Right atrium auricular region (tissue), 2 donors: ENCODE measurements around the gene NCAPD2. TPM values are rescaled to one million over a fixed set of nuclear protein-coding genes. Genes with fewer than 3 reads are reported as not detected.
"Not testable (repeated sequence)": the region's sequence is repeated elsewhere in the genome, so short reads cannot be mapped to it uniquely, and the experiment has no call there.

Experiments used
- DNase-seq: peaks from one replicate; pipeline ENCODE4 v3.0.0-alpha.2; 2019; ENCODE audit warnings: low spot score
- H3K27ac ChIP-seq, 2 donors: fragments of 200-600 bp; sonication (generic); 1 replicate in 1 of 2; 2 replicates in 1 of 2; pipeline ENCODE4 v1.5.1; 2016 to 2019
- H3K27me3 ChIP-seq, 2 donors: fragments of 200-600 bp; sonication (generic); one replicate each; pipeline versions ENCODE4 v1.5.1 to v1.6.0; 2017 to 2019
- H3K36me3 ChIP-seq: fragments of 200-600 bp; sonication (generic); one replicate; pipeline ENCODE4 v1.5.1; 2016
- H3K4me1 ChIP-seq, 2 donors: fragments of 200-600 bp; sonication (generic); one replicate each; pipeline versions ENCODE4 v1.5.1 to v1.6.0; 2017 to 2019
- H3K4me3 ChIP-seq, 2 donors: fragments of 200-600 bp; sonication (generic); 1 replicate in 1 of 2; 2 replicates in 1 of 2; pipeline ENCODE4 v1.5.1; 2017 to 2019; ENCODE audit warnings: mild to moderate bottlenecking in 1 of 2, moderate library complexity in 1 of 2
- H3K9me3 ChIP-seq, 2 donors: fragments of 200-600 bp; sonication (generic); one replicate each; pipeline ENCODE4 v1.5.1; 2019
- CTCF ChIP-seq, 2 donors: fragments of 200-600 bp; sonication (generic); IDR thresholded peaks; one replicate each; pipeline ENCODE4 v1.5.1; 2019; ENCODE audit warnings: antibody characterized with exemption in 2 of 2
- total RNA-seq, 2 donors: library from RNA; depleted of rRNA; stranded (reverse); fragments of >200 nt; gene quantifications; one replicate each; pipeline ENCODE4 v1.1.0, GENCODE V29; 2016

Gene NCAPD2
- total RNA-seq, 2 donors from 2014 or later: 11.6 to 53.5 TPM

- H3K27me3 ChIP-seq: no peaks in the 10 kb centered on the region
- peaks cover 0 to 84% of the 10 kb centered on the region in 2 donors for H3K4me1 ChIP-seq
- peaks cover 34% of the 10 kb centered on the region for H3K36me3 ChIP-seq
- peak overlapping the region; percentile 97 to 99 for H3K27ac ChIP-seq
- TF ChIP-seq CTCF (IDR thresholded peaks at IDR 0.05): no peak
- no peak overlapping the region for H3K4me3 ChIP-seq
- no peak for DNase-seq
- H3K9me3 ChIP-seq: no peaks in the 10 kb centered on the region
Measured at GRCh38 chr12:6536894-6537579, 43.1 kb downstream of the NCAPD2 start.

- peak overlapping the region; percentile 77 to 99 for H3K27ac ChIP-seq
- DNase-seq: peak; percentile 89
- peak; percentile 80 to 89 for TF ChIP-seq CTCF (IDR thresholded peaks at IDR 0.05)
- H3K4me1 ChIP-seq: peaks cover 0 to 77% of the 10 kb centered on the region in 2 donors
- H3K27me3 ChIP-seq, H3K9me3 ChIP-seq, H3K4me3 ChIP-seq: not testable (repeated sequence)
- peaks cover 34% of the 10 kb centered on the region for H3K36me3 ChIP-seq
Measured at GRCh38 chr12:6537580-6538419, 43.9 kb downstream of the NCAPD2 start.

GRCh38 chr12:6538420-6539313 lies 44.8 kb downstream of the NCAPD2 start:
- H3K36me3 ChIP-seq: peaks cover 40% of the 10 kb centered on the region
- DNase-seq: no peak
- H3K9me3 ChIP-seq: no peaks in the 10 kb centered on the region
- no peak overlapping the region for H3K4me3 ChIP-seq
- H3K27ac ChIP-seq: peak overlapping the region; percentile 77 to 99
- no peaks in the 10 kb centered on the region for H3K27me3 ChIP-seq
- TF ChIP-seq CTCF (IDR thresholded peaks at IDR 0.05): no peak
- H3K4me1 ChIP-seq: peaks cover 0 to 68% of the 10 kb centered on the region in 2 donors

- no peak overlapping the region for H3K4me3 ChIP-seq
- no peaks in the 10 kb centered on the region for H3K27me3 ChIP-seq
- peaks cover 46% of the 10 kb centered on the region for H3K36me3 ChIP-seq
- peak overlapping the region; percentile 77 to 81 for H3K27ac ChIP-seq
- no peak for DNase-seq
- peaks cover 0 to 63% of the 10 kb centered on the region in 2 donors for H3K4me1 ChIP-seq
- no peak for TF ChIP-seq CTCF (IDR thresholded peaks at IDR 0.05)
- H3K9me3 ChIP-seq: no peaks in the 10 kb centered on the region
Measured at GRCh38 chr12:6539314-6539682, 45.4 kb downstream of the NCAPD2 start.

- no peaks in the 10 kb centered on the region for H3K27me3 ChIP-seq
- peaks cover 0 to 63% of the 10 kb centered on the region in 2 donors for H3K4me1 ChIP-seq
- DNase-seq: no peak
- no peaks in the 10 kb centered on the region for H3K9me3 ChIP-seq
- TF ChIP-seq CTCF (IDR thresholded peaks at IDR 0.05): no peak
- H3K4me3 ChIP-seq: no peak overlapping the region
- H3K36me3 ChIP-seq: peaks cover 50% of the 10 kb centered on the region
- peak overlapping the region; percentile 77 to 81 for H3K27ac ChIP-seq
Measured at GRCh38 chr12:6539707-6540134, 45.8 kb downstream of the NCAPD2 start.
